Non-pigmented ciliary epithelial cell (primary cell): ENCODE measurements around the gene NR5A1.

Source experiments
- DNase-seq: peaks from one replicate; pipeline ENCODE4 v3.0.0-alpha.2; 2010; ENCODE audit warnings: low read depth

Gene NR5A1

DNA sequence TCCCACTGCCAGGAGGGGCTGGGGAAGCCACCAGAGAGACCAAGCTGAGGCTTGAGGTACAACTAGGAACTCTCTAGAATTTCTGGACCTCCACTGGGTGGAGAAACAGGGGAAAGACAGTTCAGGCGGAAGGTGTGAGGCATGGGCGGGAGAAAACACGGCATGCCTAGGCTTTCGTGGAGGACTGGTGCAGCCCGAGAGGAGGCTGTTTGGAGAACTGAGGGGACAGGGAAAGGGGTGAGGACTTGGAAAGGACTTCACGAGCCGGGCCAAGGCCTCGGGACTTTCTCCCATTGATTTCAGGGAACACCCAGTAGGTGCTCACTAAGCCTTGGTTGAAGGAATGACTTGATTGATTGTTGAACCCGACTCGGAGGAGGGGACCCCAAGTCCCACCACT lies 66.4 kb downstream of the NR5A1 start:
- DNase-seq = no peak

DNA sequence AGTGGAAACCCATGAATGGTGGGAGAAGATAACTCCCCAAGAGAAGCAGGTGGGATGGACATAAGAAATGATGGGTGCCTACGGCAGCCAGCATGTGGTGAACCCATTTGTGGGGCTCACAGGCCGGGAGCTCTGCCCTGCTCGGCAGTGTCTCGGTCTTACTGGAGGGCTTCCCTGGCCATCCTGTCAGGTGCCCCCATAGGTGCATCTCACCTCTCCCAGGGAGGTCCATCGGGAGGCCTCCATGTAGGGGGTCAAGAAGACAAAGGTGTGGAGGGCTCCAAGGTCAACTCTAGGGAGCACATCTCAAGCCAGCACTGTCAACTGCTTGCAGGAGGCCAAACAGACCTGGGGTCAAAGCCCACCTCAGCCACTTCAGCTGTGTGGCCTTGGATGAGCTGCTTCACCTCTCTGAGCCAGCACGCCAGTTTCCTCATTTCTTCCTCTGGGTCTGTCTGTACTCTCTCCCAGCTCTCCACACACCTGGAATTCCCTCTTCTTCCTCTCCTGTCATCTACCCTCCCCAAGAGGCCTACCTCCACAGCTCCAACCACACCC lies 67.4 kb downstream of the NR5A1 start:
- no peak for DNase-seq

DNA sequence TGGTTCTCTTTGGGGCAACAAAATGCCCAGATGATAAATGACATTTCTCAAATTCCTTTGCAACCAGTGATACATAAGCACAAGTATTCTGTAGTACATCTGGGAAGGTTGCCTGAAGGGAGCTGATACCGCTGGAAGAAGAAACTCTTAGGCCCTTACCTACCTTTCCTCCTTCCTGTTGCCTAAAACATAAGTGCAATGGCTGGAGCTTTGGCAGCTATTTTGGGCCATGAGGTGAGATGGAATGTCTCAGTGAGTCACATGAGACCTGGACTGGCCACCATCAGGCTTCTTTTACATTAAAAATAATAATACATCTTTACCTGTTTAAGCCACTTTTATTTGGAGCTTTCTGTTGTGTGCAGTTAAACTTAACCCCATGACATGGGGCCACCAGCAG lies 68.1 kb downstream of the NR5A1 start:
- no peak for DNase-seq

DNA sequence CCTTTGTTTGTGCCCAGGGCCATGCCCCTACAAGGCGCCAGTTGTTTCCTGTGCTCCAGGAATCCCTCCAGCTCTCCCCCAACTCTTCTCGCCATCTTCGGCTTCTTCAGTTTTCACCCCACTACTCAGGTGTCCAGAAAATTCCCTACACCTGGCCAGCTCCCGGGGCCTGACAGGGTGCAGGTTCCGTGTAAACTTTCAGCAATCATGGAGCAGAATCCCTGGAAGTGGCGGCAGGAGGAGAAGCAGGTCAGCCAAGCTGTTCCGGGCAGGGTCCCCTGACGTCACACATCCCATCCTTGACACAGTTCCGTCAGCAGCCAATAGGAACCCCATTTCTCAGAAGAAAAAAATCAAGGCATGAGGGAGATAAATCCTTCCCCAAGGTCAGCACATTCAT lies 69.1 kb downstream of the NR5A1 start:
- DNase-seq = no peak

DNA sequence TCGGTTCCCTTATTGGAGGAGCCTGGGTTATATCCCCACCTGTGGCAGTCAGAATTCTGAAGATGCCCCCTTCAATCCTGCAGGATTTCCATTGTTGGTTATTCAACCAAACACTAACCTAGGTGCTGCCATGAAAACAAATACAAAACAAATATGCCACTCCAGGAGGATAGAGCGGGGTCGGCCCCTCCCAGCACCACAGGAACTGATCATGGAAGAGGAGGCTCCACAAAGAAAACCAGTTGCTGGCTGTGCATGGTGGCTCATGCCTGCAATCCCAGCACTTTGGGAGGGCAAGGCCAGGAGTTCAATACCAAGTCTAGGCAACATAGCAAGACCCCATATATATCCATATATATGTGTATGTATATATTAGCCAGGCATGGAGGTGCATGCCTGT lies 70.1 kb downstream of the NR5A1 start:
- no peak for DNase-seq

DNA sequence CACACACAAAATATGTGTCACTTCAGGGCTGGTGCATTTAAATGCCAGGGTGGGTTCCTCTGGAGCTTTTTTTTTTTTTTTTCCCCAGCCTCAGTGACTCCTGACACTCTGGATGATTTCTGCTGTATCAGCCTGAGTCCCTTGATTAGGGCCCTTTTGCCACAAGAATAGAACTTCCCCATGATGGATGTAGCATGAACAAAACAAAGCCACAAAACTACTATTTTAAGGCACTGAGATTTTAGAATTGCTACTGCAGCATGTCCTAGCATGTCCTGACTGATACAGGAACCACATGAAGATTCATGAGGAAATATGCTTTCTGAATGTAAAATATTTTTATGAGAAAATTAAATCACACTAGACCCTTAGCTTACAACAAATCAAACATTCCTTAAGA lies 70.9 kb downstream of the NR5A1 start:
- no peak for DNase-seq
